Smooth muscle cell (in vitro differentiated cells): ENCODE results near the gene CTNNBIP1. TPM values are rescaled to one million over a fixed set of nuclear protein-coding genes. Genes with fewer than 3 reads are reported as not detected.

ENCODE experiments used
- DNase-seq: peaks from one replicate; lab custom pipeline; 2025; ENCODE audit not compliant: unreplicated experiment; lab: John Stamatoyannopoulos, UW
- H2AFZ ChIP-seq: fragments of 200-600 bp; sonication (generic); 2 replicates; pipeline ENCODE4 v1.6.0; 2016; ENCODE audit warnings: antibody characterized with exemption, low read depth, mild to moderate bottlenecking
- H3F3A ChIP-seq: fragments of 200-600 bp; sonication (generic); 2 replicates; pipeline ENCODE4 v1.6.0; 2017; ENCODE audit warnings: antibody characterized with exemption, low read depth
- H3K27ac ChIP-seq: fragments of 200-600 bp; sonication (generic); 2 replicates; pipeline ENCODE4 v1.5.1; 2016; ENCODE audit warnings: low read depth, mild to moderate bottlenecking
- H3K27me3 ChIP-seq: fragments of 200-600 bp; sonication (generic); 2 replicates; pipeline ENCODE4 v1.6.1; 2016; ENCODE audit warnings: low read depth, mild to moderate bottlenecking
- H3K36me3 ChIP-seq: fragments of 200-600 bp; sonication (generic); 2 replicates; pipeline ENCODE4 v1.5.1; 2016; ENCODE audit warnings: low read depth
- H3K4me1 ChIP-seq: fragments of 200-600 bp; sonication (generic); 2 replicates; pipeline ENCODE4 v1.5.1; 2016; ENCODE audit warnings: low read depth
- H3K4me2 ChIP-seq: fragments of 200-600 bp; sonication (generic); 2 replicates; pipeline ENCODE4 v1.6.0; 2016; ENCODE audit warnings: mild to moderate bottlenecking
- H3K4me3 ChIP-seq: fragments of 200-600 bp; sonication (generic); 2 replicates; pipeline ENCODE4 v1.5.1; 2016; ENCODE audit warnings: mild to moderate bottlenecking
- H3K79me2 ChIP-seq: fragments of 200-600 bp; sonication (generic); 2 replicates; pipeline ENCODE4 v1.6.0; 2016; ENCODE audit warnings: low read depth, mild to moderate bottlenecking
- H3K9ac ChIP-seq: fragments of 200-600 bp; sonication (generic); 2 replicates; pipeline ENCODE4 v1.6.0; 2016; ENCODE audit warnings: low read depth
- H3K9me3 ChIP-seq: fragments of 200-600 bp; sonication (generic); replicated peaks from 2 replicates; pipeline ENCODE4 v1.5.1; 2016; ENCODE audit warnings: low read depth
- H4K20me1 ChIP-seq: fragments of 200-600 bp; sonication (generic); 2 replicates; pipeline ENCODE4 v1.6.0; 2016; ENCODE audit warnings: low read depth
- WGBS: methylation state at CpG from one replicate; pipeline ENCODE4 v1.1.7; 2016; ENCODE audit warnings: low lambda C conversion rate; 5-methylcytosine and 5-hydroxymethylcytosine counted together
- polyA plus RNA-seq: library from polyadenylated mRNA; unstranded; fragments of >200 nt; fragmentation: Nextera tagmentation; extraction: Ambion mirVana; gene quantifications from 2 replicates; pipeline ENCODE4 v1.2.1, GENCODE V29; 2016
- total RNA-seq: library from RNA; depleted of rRNA; stranded (reverse); fragments of >200 nt; gene quantifications from 2 replicates; pipeline ENCODE4 v1.2.3, GENCODE V29; 2014
- TF ChIP-seq, protein P1 (sequence below): fragments of 200-600 bp; sonication (generic); IDR thresholded peaks from 2 replicates; pipeline ENCODE4 v1.5.1; 2017; ENCODE audit warnings: borderline replicate concordance, mild to moderate bottlenecking, antibody characterized with exemption; ENCODE audit not compliant: insufficient read depth, poor library complexity, severe bottlenecking

The CTNNBIP1 gene
- total and polyA plus RNA-seq, 2 experiments from 2014 or later = 27.7 to 55.1 TPM

DNA sequence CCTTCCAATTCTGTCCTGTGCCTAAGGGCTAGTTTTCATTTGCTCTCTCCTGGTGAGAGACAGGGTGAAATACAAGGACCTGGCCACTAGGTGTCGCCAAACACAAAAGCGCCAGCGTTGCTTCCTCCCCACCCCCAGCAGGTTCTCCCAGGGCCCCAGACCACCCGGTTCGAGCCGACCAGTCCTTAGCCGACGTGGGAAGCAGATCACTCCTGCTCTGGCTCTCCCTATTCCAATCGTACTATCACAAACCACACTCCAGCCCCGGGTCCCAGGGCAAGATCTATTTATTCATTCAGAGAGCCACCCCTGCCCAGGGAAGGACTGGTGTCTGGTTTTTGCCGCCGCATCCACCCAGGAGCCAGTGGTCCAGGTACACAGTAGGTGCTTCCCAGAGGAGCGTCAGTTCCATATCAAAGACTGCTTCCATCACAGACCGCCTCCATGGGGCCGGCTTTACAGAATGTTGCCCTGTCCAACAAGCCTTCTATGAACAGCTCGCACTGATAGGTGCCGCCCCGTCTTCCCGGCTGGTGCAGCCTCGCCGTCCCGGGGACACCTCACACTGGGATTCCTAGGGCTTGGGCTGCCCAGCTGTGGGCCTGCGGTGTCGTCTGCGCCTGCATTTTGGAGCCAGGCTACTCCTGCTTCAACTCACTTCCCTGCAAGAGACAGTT lies 35.0 kb downstream of the CTNNBIP1 start:
- peak; percentile 23 for DNase-seq
- Histone ChIP-seq H3K4me2 (peak overlapping the region; percentile 73), H2AFZ (no peak overlapping the region), H3K9ac (no peak overlapping the region), H3K4me1 (peaks cover 7% of the 10 kb centered on the region), H3K79me2 (no peaks in the 10 kb centered on the region), H3K27me3 (no peaks in the 10 kb centered on the region), H4K20me1 (peaks cover 10% of the 10 kb centered on the region), H3K27ac (no peak overlapping the region), H3K36me3 (no peaks in the 10 kb centered on the region), H3F3A (no peaks in the 10 kb centered on the region), H3K4me3 (no peak overlapping the region), H3K9me3 (no peaks in the 10 kb centered on the region)
- WGBS = 42% methylated on average over 24 of the region's 25 CpGs
- TF ChIP-seq, protein P1, sequence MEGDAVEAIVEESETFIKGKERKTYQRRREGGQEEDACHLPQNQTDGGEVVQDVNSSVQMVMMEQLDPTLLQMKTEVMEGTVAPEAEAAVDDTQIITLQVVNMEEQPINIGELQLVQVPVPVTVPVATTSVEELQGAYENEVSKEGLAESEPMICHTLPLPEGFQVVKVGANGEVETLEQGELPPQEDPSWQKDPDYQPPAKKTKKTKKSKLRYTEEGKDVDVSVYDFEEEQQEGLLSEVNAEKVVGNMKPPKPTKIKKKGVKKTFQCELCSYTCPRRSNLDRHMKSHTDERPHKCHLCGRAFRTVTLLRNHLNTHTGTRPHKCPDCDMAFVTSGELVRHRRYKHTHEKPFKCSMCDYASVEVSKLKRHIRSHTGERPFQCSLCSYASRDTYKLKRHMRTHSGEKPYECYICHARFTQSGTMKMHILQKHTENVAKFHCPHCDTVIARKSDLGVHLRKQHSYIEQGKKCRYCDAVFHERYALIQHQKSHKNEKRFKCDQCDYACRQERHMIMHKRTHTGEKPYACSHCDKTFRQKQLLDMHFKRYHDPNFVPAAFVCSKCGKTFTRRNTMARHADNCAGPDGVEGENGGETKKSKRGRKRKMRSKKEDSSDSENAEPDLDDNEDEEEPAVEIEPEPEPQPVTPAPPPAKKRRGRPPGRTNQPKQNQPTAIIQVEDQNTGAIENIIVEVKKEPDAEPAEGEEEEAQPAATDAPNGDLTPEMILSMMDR = peak; percentile 94

DNA sequence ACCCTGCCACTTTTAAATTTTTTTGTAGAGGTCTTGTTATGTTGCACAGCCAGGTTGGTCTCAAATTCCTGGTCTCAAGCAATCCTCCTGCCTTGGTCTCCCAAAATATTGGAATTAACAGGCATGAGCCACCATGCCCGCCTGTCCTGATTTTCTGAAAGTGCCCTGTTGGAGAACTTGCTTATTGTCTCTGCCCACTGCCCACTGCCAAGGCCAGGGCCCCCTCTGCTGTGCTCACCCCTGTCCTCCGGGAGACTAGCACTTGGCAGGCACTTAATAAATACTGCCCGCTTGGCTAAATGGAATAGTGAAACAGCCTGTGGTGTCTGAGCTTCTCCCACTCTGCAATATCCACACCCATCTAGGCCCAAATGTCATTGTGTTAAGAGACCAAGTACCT lies 35.7 kb downstream of the CTNNBIP1 start:
- peaks cover 10% of the 10 kb centered on the region for H4K20me1 ChIP-seq
- H3K9ac ChIP-seq = no peak overlapping the region
- no peak overlapping the region for H3K4me3 ChIP-seq
- H3K27me3 ChIP-seq = no peaks in the 10 kb centered on the region
- H3F3A ChIP-seq = no peaks in the 10 kb centered on the region
- peaks cover 7% of the 10 kb centered on the region for H3K4me1 ChIP-seq
- no peaks in the 10 kb centered on the region for H3K79me2 ChIP-seq
- DNase-seq = no peak
- TF ChIP-seq, protein P1 = no peak
- H3K9me3 ChIP-seq = no peaks in the 10 kb centered on the region
- H3K36me3 ChIP-seq = no peaks in the 10 kb centered on the region
- H2AFZ ChIP-seq = no peak overlapping the region
- 80% methylated on average over 3 of the region's 3 CpGs for WGBS
- H3K27ac ChIP-seq = no peak overlapping the region
- H3K4me2 ChIP-seq = no peak overlapping the region

DNA sequence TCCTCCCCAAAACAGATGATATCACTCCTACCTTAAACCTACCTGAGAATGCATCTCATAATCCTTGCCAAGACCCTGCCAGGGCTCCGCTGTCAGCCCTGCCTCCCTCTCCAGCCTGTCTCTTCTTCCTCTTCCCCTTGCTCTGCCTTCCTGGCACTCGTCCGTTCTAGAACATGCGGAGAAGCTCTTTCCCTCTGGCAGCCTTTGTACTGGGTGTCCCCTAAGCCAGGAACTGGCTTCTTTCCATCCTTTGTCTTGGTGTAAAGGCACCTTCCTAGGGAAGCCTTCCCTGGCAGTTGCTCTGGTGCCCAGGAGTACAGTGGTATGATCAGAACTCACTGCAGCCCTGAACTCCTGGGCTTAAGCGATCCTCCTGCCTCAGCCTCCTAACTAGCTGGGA lies 36.1 kb downstream of the CTNNBIP1 start:
- Histone ChIP-seq H3K27ac (no peak overlapping the region), H3K36me3 (no peaks in the 10 kb centered on the region), H3F3A (no peaks in the 10 kb centered on the region), H3K9me3 (no peaks in the 10 kb centered on the region), H2AFZ (no peak overlapping the region), H4K20me1 (peaks cover 10% of the 10 kb centered on the region), H3K4me2 (no peak overlapping the region), H3K4me1 (peaks cover 7% of the 10 kb centered on the region), H3K79me2 (no peaks in the 10 kb centered on the region), H3K9ac (no peak overlapping the region), H3K4me3 (no peak overlapping the region), H3K27me3 (no peaks in the 10 kb centered on the region)
- 84% methylated on average over 5 of the region's 5 CpGs for WGBS
- TF ChIP-seq, protein P1 = no peak
- DNase-seq = no peak

DNA sequence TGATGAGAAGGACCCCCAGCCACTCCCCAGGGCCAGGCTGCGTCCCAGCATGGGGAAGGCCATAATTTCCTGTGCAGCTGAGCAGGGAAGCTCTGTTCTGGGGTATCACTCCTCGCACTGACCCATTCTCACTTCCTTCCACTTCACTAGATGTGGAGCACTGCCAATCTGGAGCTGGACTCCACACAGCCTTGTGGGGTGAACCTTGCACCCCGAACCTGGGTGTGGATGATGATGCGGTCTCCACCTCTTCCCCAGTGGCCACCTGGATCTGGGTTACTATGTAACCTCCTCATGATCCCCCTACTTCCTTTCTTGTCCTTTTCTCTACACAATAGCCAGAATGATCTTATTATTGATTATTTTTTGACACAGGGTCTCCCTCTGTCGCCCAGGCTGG lies 36.7 kb downstream of the CTNNBIP1 start:
- Histone ChIP-seq H3K9ac (no peak overlapping the region), H3K9me3 (no peaks in the 10 kb centered on the region)
- 98% methylated on average over 5 of the region's 5 CpGs for WGBS

More for the DNA sequence above, 36.7 kb downstream of the CTNNBIP1 start:
- no peak overlapping the region for H2AFZ ChIP-seq
- DNase-seq = no peak
- peaks cover 6% of the 10 kb centered on the region for H4K20me1 ChIP-seq
- no peak overlapping the region for H3K27ac ChIP-seq
- no peaks in the 10 kb centered on the region for H3K36me3 ChIP-seq
- no peaks in the 10 kb centered on the region for H3K79me2 ChIP-seq
- no peaks in the 10 kb centered on the region for H3F3A ChIP-seq
- peaks cover 7% of the 10 kb centered on the region for H3K4me1 ChIP-seq
- H3K27me3 ChIP-seq = no peaks in the 10 kb centered on the region
- H3K4me3 ChIP-seq = no peak overlapping the region
- no peak overlapping the region for H3K4me2 ChIP-seq
- TF ChIP-seq, protein P1 = no peak
